Measurements from ENCODE around the gene KRT36. TPM values are rescaled to one million over a fixed set of nuclear protein-coding genes. Genes with fewer than 3 reads are reported as not detected.

Gene KRT36
- total and polyA plus RNA-seq, 2 donors (not counting 1 experiment from before 2014, with no cell fraction given) = not detected

DNA sequence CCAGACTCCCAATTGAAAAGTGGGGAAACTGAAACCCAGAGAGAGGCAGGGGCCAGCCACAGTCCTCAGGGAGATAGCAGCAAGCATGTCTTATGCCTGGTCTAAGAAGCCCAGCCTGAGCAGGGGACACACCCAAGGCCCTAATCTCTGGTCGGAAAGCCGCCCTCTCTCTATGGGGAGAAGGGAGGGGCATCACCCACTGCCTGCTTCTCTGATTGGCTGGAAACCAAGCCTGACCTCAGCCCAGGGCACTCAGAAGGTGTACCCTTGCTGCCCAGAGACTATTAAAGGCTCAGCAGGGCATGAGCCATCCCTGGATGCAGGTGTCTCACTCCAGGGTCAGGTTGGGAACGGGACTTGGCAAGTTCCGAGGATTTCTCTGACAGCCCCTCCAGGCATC, 21.4 kb upstream of the KRT36 start:
- H3K27ac ChIP-seq (ENCODE audit: low read length in 2 of 2) = no peak overlapping the region
- H3K4me3 ChIP-seq (ENCODE audit: control extremely low read depth in 1 of 5, extremely low read depth in 1 of 5, insufficient read depth in 1 of 5, low read depth in 2 of 5, low read length in 4 of 5) = no peak overlapping the region
- H3K9ac ChIP-seq (ENCODE audit: low read length) = no peak overlapping the region
- no peaks in the 10 kb centered on the region for H3K36me3 ChIP-seq (replicated peaks in 1 of 2; ENCODE audit: control extremely low read depth in 1 of 2, control insufficient read depth in 1 of 2, extremely low read depth in 1 of 2, insufficient read depth in 2 of 2, low read length in 1 of 2)
- Mint-ChIP-seq H3K27me3 (peaks cover 23% of the 10 kb centered on the region), H3K4me1 (peaks cover 1% of the 10 kb centered on the region), H3K9me3 (ENCODE audit: insufficient read depth) (no peaks in the 10 kb centered on the region), H3K4me3 (no peak overlapping the region), H3K27ac (no peak overlapping the region)
- no peak for DNase-seq
- intact Hi-C loops (cut with micrococcal nuclease) = no loop called here
- CTCF ChIA-PET = no interaction called here
- POLR2A ChIA-PET = no interaction called here
- H3K79me2 ChIP-seq (ENCODE audit: control insufficient read depth, insufficient read depth, low read length) = no peaks in the 10 kb centered on the region
- TF ChIP-seq EZH2 (IDR thresholded peaks at IDR 0.05; ENCODE audit: borderline replicate concordance, insufficient read depth, low read depth, low read length, poor library complexity, severe bottlenecking) = no peak
- TF ChIP-seq, protein P1, sequence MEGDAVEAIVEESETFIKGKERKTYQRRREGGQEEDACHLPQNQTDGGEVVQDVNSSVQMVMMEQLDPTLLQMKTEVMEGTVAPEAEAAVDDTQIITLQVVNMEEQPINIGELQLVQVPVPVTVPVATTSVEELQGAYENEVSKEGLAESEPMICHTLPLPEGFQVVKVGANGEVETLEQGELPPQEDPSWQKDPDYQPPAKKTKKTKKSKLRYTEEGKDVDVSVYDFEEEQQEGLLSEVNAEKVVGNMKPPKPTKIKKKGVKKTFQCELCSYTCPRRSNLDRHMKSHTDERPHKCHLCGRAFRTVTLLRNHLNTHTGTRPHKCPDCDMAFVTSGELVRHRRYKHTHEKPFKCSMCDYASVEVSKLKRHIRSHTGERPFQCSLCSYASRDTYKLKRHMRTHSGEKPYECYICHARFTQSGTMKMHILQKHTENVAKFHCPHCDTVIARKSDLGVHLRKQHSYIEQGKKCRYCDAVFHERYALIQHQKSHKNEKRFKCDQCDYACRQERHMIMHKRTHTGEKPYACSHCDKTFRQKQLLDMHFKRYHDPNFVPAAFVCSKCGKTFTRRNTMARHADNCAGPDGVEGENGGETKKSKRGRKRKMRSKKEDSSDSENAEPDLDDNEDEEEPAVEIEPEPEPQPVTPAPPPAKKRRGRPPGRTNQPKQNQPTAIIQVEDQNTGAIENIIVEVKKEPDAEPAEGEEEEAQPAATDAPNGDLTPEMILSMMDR (IDR thresholded peaks at IDR 0.05) = no peak
- no peak overlapping the region for H3K4me2 ChIP-seq (replicated peaks; ENCODE audit: low read depth, low read length, poor library complexity, severe bottlenecking)
- H3K4me1 ChIP-seq (ENCODE audit: control insufficient read depth in 2 of 2, insufficient read depth in 2 of 2, low read length in 2 of 2) = peaks cover 0 to 2% of the 10 kb centered on the region in 2 donors
- H2AFZ ChIP-seq (ENCODE audit: insufficient read depth, low read depth, low read length, poor library complexity, severe bottlenecking) = no peak overlapping the region
- H3K9me3 ChIP-seq (ENCODE audit: control extremely low read depth in 1 of 3, control insufficient read depth in 2 of 3, insufficient read depth in 1 of 3, low read length in 2 of 3) = no peaks in the 10 kb centered on the region
- H4K20me1 ChIP-seq (ENCODE audit: control insufficient read depth, insufficient read depth, low read length, poor library complexity, severe bottlenecking) = no peaks in the 10 kb centered on the region
- ATAC-seq (ENCODE audit: low read depth) = no peak
- 93% methylated on average over 3 of the region's 4 CpGs for WGBS (ENCODE audit: insufficient coverage)
- no peaks in the 10 kb centered on the region for H3K27me3 ChIP-seq (replicated peaks in 1 of 4; ENCODE audit: control extremely low read depth in 1 of 4, control insufficient read depth in 3 of 4, insufficient read depth in 4 of 4, low read length in 3 of 4)

DNA sequence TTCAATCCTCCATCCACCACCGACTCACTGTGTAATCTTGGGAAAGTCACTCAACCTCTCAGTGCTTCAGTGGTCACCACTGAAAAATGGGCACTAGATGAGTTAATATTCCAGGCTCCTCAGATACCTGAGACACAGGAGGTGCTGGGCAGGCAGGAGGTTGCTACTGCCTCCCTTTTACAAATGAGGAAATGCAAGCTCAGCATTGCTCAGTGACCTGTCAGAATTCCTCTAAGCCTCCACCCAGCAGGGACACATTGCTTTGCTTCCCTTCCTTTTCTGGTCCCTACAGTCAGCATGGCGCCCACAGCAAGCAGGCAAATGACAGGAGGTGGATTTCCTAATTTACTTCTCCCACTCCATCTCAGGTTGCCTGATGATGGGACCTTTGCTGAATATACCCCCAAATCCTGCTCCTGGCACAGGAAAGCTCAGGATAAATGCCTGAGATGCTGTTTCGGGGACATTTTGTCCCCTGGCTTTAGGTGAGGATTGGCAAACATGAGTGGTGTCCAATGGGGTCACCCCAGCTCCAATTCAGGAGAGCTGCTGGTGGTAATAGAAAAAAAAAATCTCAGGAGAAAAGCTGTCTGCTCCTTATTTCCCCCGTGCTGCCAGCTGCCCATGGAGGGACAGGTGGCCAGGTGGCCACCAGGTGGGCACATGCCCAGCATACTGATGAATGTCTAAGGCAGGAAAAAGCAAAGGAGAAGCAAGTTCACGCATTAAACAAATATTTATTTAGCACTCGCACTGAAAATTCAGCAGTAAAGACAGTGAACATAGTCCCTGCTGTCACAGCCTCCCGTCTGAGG, 20.7 kb upstream of the KRT36 start:
- H2AFZ ChIP-seq (ENCODE audit: insufficient read depth, low read depth, low read length, poor library complexity, severe bottlenecking) = no peak overlapping the region
- H3K27me3 ChIP-seq (replicated peaks in 1 of 4; ENCODE audit: control extremely low read depth in 1 of 4, control insufficient read depth in 3 of 4, insufficient read depth in 4 of 4, low read length in 3 of 4) = no peaks in the 10 kb centered on the region
- TF ChIP-seq, protein P1 (IDR thresholded peaks at IDR 0.05) = no peak
- TF ChIP-seq EZH2 (IDR thresholded peaks at IDR 0.05; ENCODE audit: borderline replicate concordance, insufficient read depth, low read depth, low read length, poor library complexity, severe bottlenecking) = no peak
- 94% methylated on average over 4 of the region's 7 CpGs for WGBS (ENCODE audit: insufficient coverage)
- Mint-ChIP-seq H3K4me3 (no peak overlapping the region), H3K27me3 (peaks cover 21% of the 10 kb centered on the region), H3K4me1 (peaks cover 3% of the 10 kb centered on the region), H3K27ac (no peak overlapping the region), H3K9me3 (ENCODE audit: insufficient read depth) (no peaks in the 10 kb centered on the region)
- POLR2A ChIA-PET = no interaction called here
- no peaks in the 10 kb centered on the region for H3K79me2 ChIP-seq (ENCODE audit: control insufficient read depth, insufficient read depth, low read length)
- no peak overlapping the region for H3K27ac ChIP-seq (ENCODE audit: low read length in 2 of 2)
- DNase-seq (no peak), ATAC-seq (ENCODE audit: low read depth) (no peak)
- no peaks in the 10 kb centered on the region for H4K20me1 ChIP-seq (ENCODE audit: control insufficient read depth, insufficient read depth, low read length, poor library complexity, severe bottlenecking)
- peaks cover 0 to 3% of the 10 kb centered on the region in 2 donors for H3K4me1 ChIP-seq (ENCODE audit: control insufficient read depth in 2 of 2, insufficient read depth in 2 of 2, low read length in 2 of 2)
- intact Hi-C loops (cut with micrococcal nuclease) = no loop called here
- CTCF ChIA-PET = no interaction called here
- no peaks in the 10 kb centered on the region for H3K36me3 ChIP-seq (replicated peaks in 1 of 2; ENCODE audit: control extremely low read depth in 1 of 2, control insufficient read depth in 1 of 2, extremely low read depth in 1 of 2, insufficient read depth in 2 of 2, low read length in 1 of 2)
- no peak overlapping the region for H3K9ac ChIP-seq (ENCODE audit: low read length)
- H3K4me2 ChIP-seq (replicated peaks; ENCODE audit: low read depth, low read length, poor library complexity, severe bottlenecking) = no peak overlapping the region
- H3K9me3 ChIP-seq (ENCODE audit: control extremely low read depth in 1 of 3, control insufficient read depth in 2 of 3, insufficient read depth in 1 of 3, low read length in 2 of 3) = no peaks in the 10 kb centered on the region
- H3K4me3 ChIP-seq (ENCODE audit: control extremely low read depth in 1 of 5, extremely low read depth in 1 of 5, insufficient read depth in 1 of 5, low read depth in 2 of 5, low read length in 4 of 5) = no peak overlapping the region
